CD4-positive, alpha-beta T cell (primary cell): ENCODE results near the gene HOGA1. TPM values are rescaled to one million over a fixed set of nuclear protein-coding genes. Genes with fewer than 3 reads are reported as not detected.

Experiments
- ATAC-seq: fragments of 200-7000 bp; cut with Tn5 transposase; one replicate; pipeline ENCODE4 v1.10.0; 2022; ENCODE audit warnings: mild to moderate bottlenecking; ENCODE audit not compliant: poor library complexity
- CTCF ChIA-PET: fragments of 350-600 bp; sonication (Branson Sonifier 250); formaldehyde crosslinking; loops from one replicate; lab custom pipeline; 2021; ENCODE audit warnings: antibody characterized with exemption, inconsistent platforms; lab: Charles Lee
- POLR2A ChIA-PET: fragments of 350-600 bp; sonication (Branson Sonifier 250); formaldehyde crosslinking; loops from one replicate; lab custom pipeline; 2021; ENCODE audit warnings: antibody characterized with exemption, inconsistent platforms; lab: Charles Lee
- DNase-seq, 14 experiments: peaks; one replicate each; pipeline ENCODE4 v3.0.0-alpha.2; 2013 to 2020; ENCODE audit warnings: mixed read lengths in 2 of 14
- H3K27ac ChIP-seq, 2 donors: one replicate each; pipeline versions ENCODE4 v1.5.1 to v1.7.0; 2013; ENCODE audit warnings: low read length in 2 of 2, low read depth in 1 of 2, mild to moderate bottlenecking in 1 of 2
- H3K27me3 ChIP-seq, 2 experiments: 1 replicate in 1 of 2; 2 replicates in 1 of 2; pipeline versions ENCODE4 v1.6.1 to v1.7.0; 2013; ENCODE audit warnings: low read length in 2 of 2, control low read depth in 1 of 2, mild to moderate bottlenecking in 1 of 2, moderate library complexity in 1 of 2; ENCODE audit not compliant: insufficient read depth in 2 of 2, control insufficient read depth in 1 of 2
- H3K36me3 ChIP-seq: one replicate; pipeline ENCODE4 v1.6.1; 2013; ENCODE audit warnings: low read length, control low read depth; ENCODE audit not compliant: insufficient read depth
- H3K4me1 ChIP-seq: one replicate; pipeline ENCODE4 v1.6.1; 2013; ENCODE audit warnings: low read length, control low read depth; ENCODE audit not compliant: insufficient read depth
- H3K4me3 ChIP-seq: one replicate; pipeline ENCODE4 v1.5.1; 2013; ENCODE audit warnings: mild to moderate bottlenecking, low read length, moderate library complexity
- H3K9me3 ChIP-seq, 2 experiments: 1 replicate in 1 of 2; 2 replicates in 1 of 2; pipeline versions ENCODE4 v1.6.1 to v1.7.0; 2013; ENCODE audit warnings: low read length in 2 of 2, mild to moderate bottlenecking in 2 of 2, control low read depth in 1 of 2, moderate library complexity in 1 of 2; ENCODE audit not compliant: control insufficient read depth in 1 of 2, insufficient read depth in 1 of 2
- H3K27ac Mint-ChIP-seq: one replicate; pipeline ENCODE4 v1.8.0; 2020; ENCODE audit warnings: mixed read lengths
- H3K27me3 Mint-ChIP-seq: one replicate; pipeline ENCODE4 v1.8.0; 2021; ENCODE audit warnings: mixed read lengths
- H3K36me3 Mint-ChIP-seq: one replicate; pipeline ENCODE4 v1.8.0; 2021; ENCODE audit warnings: low read depth, mixed read lengths
- H3K4me1 Mint-ChIP-seq: one replicate; pipeline ENCODE4 v1.8.0; 2021; ENCODE audit warnings: low read depth, mixed read lengths
- H3K4me3 Mint-ChIP-seq: one replicate; pipeline ENCODE4 v1.8.0; 2020; ENCODE audit warnings: mild to moderate bottlenecking, mixed read lengths
- H3K9me3 Mint-ChIP-seq: one replicate; pipeline ENCODE4 v1.8.0; 2020; ENCODE audit warnings: mixed read lengths
- intact Hi-C, 2 experiments: fragments of 100-400 bp; cut with DNase I in 1 of 2; cut with micrococcal nuclease in 1 of 2; formaldehyde crosslinking; loops; one replicate each; pipeline versions ENCODE4 v1.15.1 to v1.9.0; 2023 to 2025; cut with DNase I, micrococcal nuclease
- total RNA-seq, 174 experiments: library from RNA in 2 of 174; stranded (reverse) in 2 of 174; gene quantifications; one replicate each; pipeline ENCODE4 v1.2.3 and lab custom pipeline; 2021 to 2026
- TF ChIP-seq, protein P1 (sequence below): fragments of 200-600 bp; IDR thresholded peaks from one replicate; pipeline ENCODE4 v1.8.0; 2022; ENCODE audit warnings: antibody characterized with exemption, mild to moderate bottlenecking

Gene HOGA1
- total RNA-seq, 2 experiments from 2014 or later = not detected

DNA sequence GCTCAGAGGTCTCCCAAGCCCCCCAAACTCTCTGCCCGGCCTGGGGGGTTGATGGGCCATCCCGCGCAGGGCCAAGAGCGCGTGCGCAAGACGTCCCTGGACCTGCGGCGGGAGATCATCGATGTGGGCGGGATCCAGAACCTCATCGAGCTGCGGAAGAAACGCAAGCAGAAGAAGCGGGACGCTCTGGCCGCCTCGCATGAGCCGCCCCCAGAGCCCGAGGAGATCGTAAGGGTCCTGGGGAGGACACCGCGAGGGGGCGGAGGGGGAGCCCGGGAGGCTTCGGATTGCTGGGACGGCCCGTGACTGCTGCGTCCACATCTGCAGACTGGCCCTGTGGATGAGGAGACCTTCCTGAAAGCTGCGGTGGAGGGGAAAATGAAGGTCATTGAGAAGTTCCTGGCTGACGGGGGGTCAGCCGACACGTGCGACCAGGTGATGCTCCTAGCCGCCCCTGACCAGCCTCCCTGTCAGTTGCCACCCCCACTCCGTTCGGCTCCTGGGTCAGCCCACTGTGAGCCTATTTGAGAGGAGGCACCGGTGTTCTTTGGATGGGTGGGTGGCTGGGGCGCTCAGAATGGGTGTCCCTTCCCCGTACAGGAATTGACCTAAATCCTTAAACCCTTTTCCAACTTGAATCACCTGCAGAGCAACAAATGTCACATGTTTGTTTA lies 5.9 kb upstream of the HOGA1 start:
- H3K27ac ChIP-seq = no peak overlapping the region
- no peak overlapping the region for H3K27ac Mint-ChIP-seq
- H3K4me3 Mint-ChIP-seq = no peak overlapping the region
- no peaks in the 10 kb centered on the region for H3K4me1 ChIP-seq
- intact Hi-C loops = no loop called here
- H3K27me3 ChIP-seq = peaks cover 2 to 5% of the 10 kb centered on the region in 2 experiments
- H3K36me3 Mint-ChIP-seq = no peaks in the 10 kb centered on the region
- H3K4me3 ChIP-seq = no peak overlapping the region
- ChIA-PET POLR2A (interaction anchor here (0.5 kb wide), 1 partner anchor 319 kb away, joined by 3 read pairs; no protein-coding TSS in a partner anchor), CTCF (no interaction called here)
- no peaks in the 10 kb centered on the region for H3K9me3 ChIP-seq
- H3K36me3 ChIP-seq = no peaks in the 10 kb centered on the region
- ATAC-seq (no peak), DNase-seq (no peak)
- no peaks in the 10 kb centered on the region for H3K4me1 Mint-ChIP-seq
- H3K27me3 Mint-ChIP-seq = no peaks in the 10 kb centered on the region
- H3K9me3 Mint-ChIP-seq = no peaks in the 10 kb centered on the region
- TF ChIP-seq, protein P1, sequence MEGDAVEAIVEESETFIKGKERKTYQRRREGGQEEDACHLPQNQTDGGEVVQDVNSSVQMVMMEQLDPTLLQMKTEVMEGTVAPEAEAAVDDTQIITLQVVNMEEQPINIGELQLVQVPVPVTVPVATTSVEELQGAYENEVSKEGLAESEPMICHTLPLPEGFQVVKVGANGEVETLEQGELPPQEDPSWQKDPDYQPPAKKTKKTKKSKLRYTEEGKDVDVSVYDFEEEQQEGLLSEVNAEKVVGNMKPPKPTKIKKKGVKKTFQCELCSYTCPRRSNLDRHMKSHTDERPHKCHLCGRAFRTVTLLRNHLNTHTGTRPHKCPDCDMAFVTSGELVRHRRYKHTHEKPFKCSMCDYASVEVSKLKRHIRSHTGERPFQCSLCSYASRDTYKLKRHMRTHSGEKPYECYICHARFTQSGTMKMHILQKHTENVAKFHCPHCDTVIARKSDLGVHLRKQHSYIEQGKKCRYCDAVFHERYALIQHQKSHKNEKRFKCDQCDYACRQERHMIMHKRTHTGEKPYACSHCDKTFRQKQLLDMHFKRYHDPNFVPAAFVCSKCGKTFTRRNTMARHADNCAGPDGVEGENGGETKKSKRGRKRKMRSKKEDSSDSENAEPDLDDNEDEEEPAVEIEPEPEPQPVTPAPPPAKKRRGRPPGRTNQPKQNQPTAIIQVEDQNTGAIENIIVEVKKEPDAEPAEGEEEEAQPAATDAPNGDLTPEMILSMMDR = no peak

DNA sequence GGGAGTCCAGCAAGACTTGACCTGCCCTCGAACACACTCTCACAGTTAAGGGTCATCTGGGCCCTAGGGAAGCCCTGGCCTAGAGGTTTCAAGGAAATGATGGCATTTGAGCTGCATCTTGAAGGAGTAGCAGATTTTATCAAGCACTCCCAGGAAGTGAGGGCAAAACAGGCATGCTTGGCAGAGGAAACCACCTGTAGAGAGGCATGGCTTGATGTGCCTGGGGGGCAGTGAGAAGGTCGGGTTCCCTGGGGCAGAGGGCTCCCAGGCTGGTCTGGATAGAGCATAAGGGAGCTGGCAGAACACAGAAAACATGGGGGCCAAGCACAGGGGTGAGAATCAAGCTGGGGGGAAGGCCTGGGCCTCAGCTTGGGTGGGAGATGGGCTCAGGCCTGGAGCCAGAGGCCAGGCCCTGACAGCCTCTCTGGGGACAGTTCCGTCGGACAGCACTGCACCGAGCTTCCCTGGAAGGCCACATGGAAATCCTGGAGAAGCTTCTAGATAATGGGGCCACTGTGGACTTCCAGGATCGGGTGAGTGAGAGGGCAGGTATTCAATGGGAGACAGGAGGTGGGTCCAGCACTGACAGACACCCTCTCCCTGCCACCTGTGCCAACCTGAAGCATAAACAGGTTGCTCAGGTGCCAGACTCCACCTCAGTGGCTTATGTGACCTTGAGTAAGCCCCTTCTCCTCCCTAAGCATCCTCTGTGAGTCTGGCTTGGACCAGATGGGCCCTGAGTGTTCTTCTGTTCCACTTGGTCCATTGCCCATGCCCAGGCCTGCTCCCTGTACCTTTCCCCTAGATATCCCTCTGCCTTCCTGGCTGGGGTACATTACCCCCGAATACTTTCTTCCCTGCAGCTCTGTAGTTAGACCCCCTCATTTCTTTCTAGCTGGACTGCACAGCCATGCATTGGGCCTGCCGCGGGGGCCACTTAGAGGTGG lies 3.5 kb upstream of the HOGA1 start:
- TF ChIP-seq, protein P1 = no peak
- Histone ChIP-seq H3K36me3 (no peaks in the 10 kb centered on the region), H3K4me1 (no peaks in the 10 kb centered on the region), H3K9me3 (no peaks in the 10 kb centered on the region), H3K27ac (no peak overlapping the region), H3K27me3 (peaks cover 2 to 5% of the 10 kb centered on the region in 2 experiments), H3K4me3 (no peak overlapping the region)
- Mint-ChIP-seq H3K4me1 (no peaks in the 10 kb centered on the region), H3K36me3 (no peaks in the 10 kb centered on the region), H3K27ac (no peak overlapping the region), H3K4me3 (no peak overlapping the region), H3K27me3 (no peaks in the 10 kb centered on the region), H3K9me3 (no peaks in the 10 kb centered on the region)
- POLR2A ChIA-PET = no interaction called here
- CTCF ChIA-PET = no interaction called here
- no peak for DNase-seq
- intact Hi-C loops = no loop called here
- no peak for ATAC-seq

DNA sequence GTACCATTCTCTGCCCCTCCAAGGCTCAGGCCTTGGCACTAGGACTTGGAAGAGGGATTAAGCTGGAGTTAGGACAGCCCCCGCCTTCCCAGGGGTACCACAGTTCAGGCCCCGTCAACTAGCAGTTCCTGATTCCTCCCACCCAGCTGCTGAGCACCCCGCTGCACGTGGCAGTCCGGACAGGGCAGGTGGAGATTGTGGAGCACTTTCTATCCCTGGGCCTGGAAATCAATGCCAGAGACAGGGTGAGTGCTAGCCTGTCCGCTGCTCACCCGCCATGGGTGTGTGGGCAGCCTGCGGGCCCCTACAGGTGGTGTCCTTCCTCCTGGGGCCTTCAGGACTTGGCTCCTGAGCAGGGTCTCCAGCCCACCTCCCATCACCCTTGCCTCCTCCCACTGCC lies 2.0 kb upstream of the HOGA1 start:
- H3K36me3 ChIP-seq = no peaks in the 10 kb centered on the region
- Mint-ChIP-seq H3K36me3 (no peaks in the 10 kb centered on the region), H3K27me3 (no peaks in the 10 kb centered on the region), H3K9me3 (no peaks in the 10 kb centered on the region), H3K27ac (no peak overlapping the region), H3K4me3 (no peak overlapping the region), H3K4me1 (no peaks in the 10 kb centered on the region)
- H3K27me3 ChIP-seq = peaks cover 2 to 5% of the 10 kb centered on the region in 2 experiments
- ATAC-seq (no peak), DNase-seq (no peak)
- CTCF ChIA-PET = no interaction called here
- H3K4me3 ChIP-seq = no peak overlapping the region
- H3K27ac ChIP-seq = no peak overlapping the region
- H3K4me1 ChIP-seq = no peaks in the 10 kb centered on the region
- TF ChIP-seq, protein P1 = no peak
- POLR2A ChIA-PET = no interaction called here
- intact Hi-C loops = no loop called here
- H3K9me3 ChIP-seq = no peaks in the 10 kb centered on the region
